ENCODE data around the gene ZNF273. TPM values are rescaled to one million over a fixed set of nuclear protein-coding genes. Genes with fewer than 3 reads are reported as not detected.
A peak's percentile ranks its signal among the peaks of the same experiment; 100 is the strongest.

Gene ZNF273
- total RNA-seq, 1 donor = 5.1 TPM

DNA sequence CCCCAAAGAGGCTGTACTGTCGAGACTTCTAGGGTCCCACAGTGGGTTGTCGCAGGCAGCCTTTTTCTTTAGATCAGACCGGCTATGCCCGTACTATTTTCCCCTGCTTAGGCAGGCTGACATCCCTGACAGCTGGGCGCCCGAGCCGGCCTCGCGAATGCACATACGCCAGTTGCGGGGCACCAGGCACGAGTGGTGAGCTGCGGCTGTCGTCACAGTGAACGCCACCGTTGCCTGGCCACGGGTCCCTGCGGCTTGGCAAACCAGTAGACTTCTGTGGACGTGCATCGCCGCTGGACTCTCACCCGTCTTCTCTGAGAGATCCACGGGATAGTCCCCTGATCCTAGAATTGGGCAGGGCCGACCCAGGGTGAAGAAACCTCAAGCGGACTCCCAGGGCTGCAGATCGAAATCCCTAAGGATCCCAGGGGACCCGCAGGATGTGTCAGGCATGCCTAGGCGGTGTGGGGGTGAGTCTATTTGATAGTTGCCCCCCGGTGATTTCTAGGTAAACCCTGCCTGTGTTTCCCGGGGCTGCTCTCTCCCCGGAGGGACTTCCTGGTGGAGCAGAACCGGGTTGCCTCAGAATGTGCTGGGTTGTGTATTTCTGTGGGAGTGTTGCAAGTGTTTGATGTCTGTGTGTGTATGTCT lies 33.0 kb upstream of the ZNF273 start:
- no peaks in the 10 kb centered on the region for H3K27me3 ChIP-seq (ENCODE audit: insufficient read depth, low read length)
- no peak overlapping the region for H3K27ac ChIP-seq (ENCODE audit: low read depth, low read length)
- no peaks in the 10 kb centered on the region for H3K36me3 ChIP-seq (ENCODE audit: insufficient read depth, low read length)
- no peaks in the 10 kb centered on the region for H3K79me2 ChIP-seq (ENCODE audit: insufficient read depth, low read length)
- DNase-seq (ENCODE audit: insufficient read length, low spot score, missing footprints) = no peak
- TF ChIP-seq, protein P1, sequence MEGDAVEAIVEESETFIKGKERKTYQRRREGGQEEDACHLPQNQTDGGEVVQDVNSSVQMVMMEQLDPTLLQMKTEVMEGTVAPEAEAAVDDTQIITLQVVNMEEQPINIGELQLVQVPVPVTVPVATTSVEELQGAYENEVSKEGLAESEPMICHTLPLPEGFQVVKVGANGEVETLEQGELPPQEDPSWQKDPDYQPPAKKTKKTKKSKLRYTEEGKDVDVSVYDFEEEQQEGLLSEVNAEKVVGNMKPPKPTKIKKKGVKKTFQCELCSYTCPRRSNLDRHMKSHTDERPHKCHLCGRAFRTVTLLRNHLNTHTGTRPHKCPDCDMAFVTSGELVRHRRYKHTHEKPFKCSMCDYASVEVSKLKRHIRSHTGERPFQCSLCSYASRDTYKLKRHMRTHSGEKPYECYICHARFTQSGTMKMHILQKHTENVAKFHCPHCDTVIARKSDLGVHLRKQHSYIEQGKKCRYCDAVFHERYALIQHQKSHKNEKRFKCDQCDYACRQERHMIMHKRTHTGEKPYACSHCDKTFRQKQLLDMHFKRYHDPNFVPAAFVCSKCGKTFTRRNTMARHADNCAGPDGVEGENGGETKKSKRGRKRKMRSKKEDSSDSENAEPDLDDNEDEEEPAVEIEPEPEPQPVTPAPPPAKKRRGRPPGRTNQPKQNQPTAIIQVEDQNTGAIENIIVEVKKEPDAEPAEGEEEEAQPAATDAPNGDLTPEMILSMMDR (IDR thresholded peaks at IDR 0.05; ENCODE audit: extremely low read depth, low read depth, low read length) = no peak
- peaks cover 7% of the 10 kb centered on the region for H3K4me1 ChIP-seq (ENCODE audit: insufficient read depth, low read length)
- no peak overlapping the region for H3K4me2 ChIP-seq (ENCODE audit: insufficient read depth, low read length)
- H4K20me1 ChIP-seq (ENCODE audit: insufficient read depth, low read length) = no peaks in the 10 kb centered on the region
- H2AFZ ChIP-seq (ENCODE audit: low read length) = no peak overlapping the region
- no peaks in the 10 kb centered on the region for H3K9me3 ChIP-seq (ENCODE audit: low read depth, low read length)
- no peak overlapping the region for H3K4me3 ChIP-seq (ENCODE audit: insufficient read depth, low read length)

DNA sequence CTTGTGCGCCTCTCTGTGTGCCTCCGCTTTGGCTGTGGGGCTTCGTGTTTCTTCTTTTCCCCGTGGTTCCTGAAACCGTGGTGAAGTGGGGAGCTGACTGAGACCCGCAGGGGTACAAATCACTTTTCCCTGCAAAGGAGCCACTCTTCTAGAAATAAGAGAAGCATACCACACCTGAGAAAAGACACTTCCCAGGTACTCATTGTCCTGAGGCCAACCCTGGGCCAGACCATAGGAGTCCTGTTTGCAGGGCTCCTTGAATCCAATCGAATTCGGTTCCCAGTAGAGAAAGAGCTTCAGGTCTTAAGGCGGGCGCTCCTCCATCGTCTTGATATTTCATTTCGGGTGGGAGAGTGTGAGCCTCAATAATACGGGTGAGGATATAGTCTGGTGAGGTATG lies 32.4 kb upstream of the ZNF273 start:
- no peak overlapping the region for H2AFZ ChIP-seq (ENCODE audit: low read length)
- no peak overlapping the region for H3K27ac ChIP-seq (ENCODE audit: low read depth, low read length)
- H3K4me1 ChIP-seq (ENCODE audit: insufficient read depth, low read length) = peaks cover 7% of the 10 kb centered on the region
- TF ChIP-seq, protein P1 (IDR thresholded peaks at IDR 0.05; ENCODE audit: extremely low read depth, low read depth, low read length) = no peak
- no peaks in the 10 kb centered on the region for H3K27me3 ChIP-seq (ENCODE audit: insufficient read depth, low read length)
- H3K79me2 ChIP-seq (ENCODE audit: insufficient read depth, low read length) = no peaks in the 10 kb centered on the region
- no peak overlapping the region for H3K4me3 ChIP-seq (ENCODE audit: insufficient read depth, low read length)
- H4K20me1 ChIP-seq (ENCODE audit: insufficient read depth, low read length) = no peaks in the 10 kb centered on the region
- no peaks in the 10 kb centered on the region for H3K36me3 ChIP-seq (ENCODE audit: insufficient read depth, low read length)
- no peaks in the 10 kb centered on the region for H3K9me3 ChIP-seq (ENCODE audit: low read depth, low read length)
- H3K4me2 ChIP-seq (ENCODE audit: insufficient read depth, low read length) = no peak overlapping the region
- peak; percentile 68 for DNase-seq (ENCODE audit: insufficient read length, low spot score, missing footprints)

DNA sequence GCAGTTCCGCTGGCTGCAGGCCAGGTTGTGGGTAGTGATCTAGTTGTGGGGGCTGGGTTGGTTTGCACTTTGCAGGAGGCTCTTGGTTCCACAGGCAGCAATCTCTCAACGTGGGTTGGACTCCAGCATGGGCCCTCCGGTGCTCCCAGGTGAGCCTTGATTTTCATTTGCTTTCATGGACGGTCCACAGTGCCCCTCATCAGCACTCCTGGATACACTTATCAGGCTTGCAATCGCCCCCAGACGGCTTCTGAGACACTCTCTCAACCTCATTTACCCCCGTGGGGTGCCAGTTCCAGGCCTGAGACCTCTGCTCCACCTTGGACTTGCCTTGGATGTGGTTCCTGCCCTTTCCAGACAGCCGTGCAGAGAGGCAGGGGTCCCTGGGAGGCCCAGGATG lies 31.3 kb upstream of the ZNF273 start:
- Histone ChIP-seq H3K4me1 (ENCODE audit: insufficient read depth, low read length) (peaks cover 7% of the 10 kb centered on the region), H3K27ac (ENCODE audit: low read depth, low read length) (no peak overlapping the region), H3K36me3 (ENCODE audit: insufficient read depth, low read length) (no peaks in the 10 kb centered on the region), H3K4me2 (ENCODE audit: insufficient read depth, low read length) (no peak overlapping the region), H3K27me3 (ENCODE audit: insufficient read depth, low read length) (peaks cover 2% of the 10 kb centered on the region), H3K79me2 (ENCODE audit: insufficient read depth, low read length) (no peaks in the 10 kb centered on the region), H3K9me3 (ENCODE audit: low read depth, low read length) (no peaks in the 10 kb centered on the region), H3K4me3 (ENCODE audit: insufficient read depth, low read length) (no peak overlapping the region), H2AFZ (ENCODE audit: low read length) (no peak overlapping the region), H4K20me1 (ENCODE audit: insufficient read depth, low read length) (no peaks in the 10 kb centered on the region)
- DNase-seq (ENCODE audit: insufficient read length, low spot score, missing footprints) = no peak
- TF ChIP-seq, protein P1 (IDR thresholded peaks at IDR 0.05; ENCODE audit: extremely low read depth, low read depth, low read length) = no peak

DNA sequence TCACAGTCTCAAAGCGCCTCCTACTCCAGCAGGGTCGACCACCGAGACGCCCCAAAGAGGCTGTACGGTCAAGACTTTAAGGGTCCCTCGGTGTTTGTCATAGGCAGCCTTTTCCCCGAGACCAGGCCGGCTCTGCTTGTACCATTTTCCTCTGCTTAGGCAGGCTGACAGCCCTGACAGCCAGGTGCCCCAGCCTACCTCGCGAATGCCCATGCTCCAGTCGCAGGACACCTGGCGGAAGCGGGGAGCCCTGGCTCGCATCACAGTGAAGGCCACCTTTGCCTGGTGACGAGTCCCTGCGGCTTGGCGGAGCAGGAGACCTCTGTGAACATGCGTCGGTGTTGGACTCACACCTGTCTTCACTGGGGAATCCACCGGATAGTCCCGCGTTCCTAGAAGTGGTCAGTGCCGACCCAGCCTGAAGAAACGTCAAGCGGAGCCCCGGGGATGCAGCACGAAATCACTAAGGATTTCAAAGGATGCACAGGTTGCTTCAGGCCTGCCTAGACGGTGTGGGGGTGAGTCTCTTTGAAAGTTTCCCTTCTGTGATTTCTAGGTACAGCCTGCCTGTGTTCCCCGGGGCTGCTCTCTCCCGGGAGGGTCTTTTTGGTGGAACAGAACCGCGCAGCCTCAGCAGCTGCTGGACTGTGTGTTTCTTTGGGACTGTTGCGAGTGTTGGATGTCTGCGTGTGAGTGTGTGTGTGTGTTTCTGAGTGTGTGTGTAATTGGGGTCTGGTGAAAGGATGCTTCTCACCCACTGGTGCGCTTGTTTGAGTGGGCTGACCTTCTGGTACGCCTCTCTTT lies 30.5 kb upstream of the ZNF273 start:
- peak; percentile 78 for DNase-seq (ENCODE audit: insufficient read length, low spot score, missing footprints)
- H4K20me1 ChIP-seq (ENCODE audit: insufficient read depth, low read length) = no peaks in the 10 kb centered on the region
- no peak overlapping the region for H3K4me3 ChIP-seq (ENCODE audit: insufficient read depth, low read length)
- H3K79me2 ChIP-seq (ENCODE audit: insufficient read depth, low read length) = no peaks in the 10 kb centered on the region
- peaks cover 11% of the 10 kb centered on the region for H3K4me1 ChIP-seq (ENCODE audit: insufficient read depth, low read length)
- H3K27me3 ChIP-seq (ENCODE audit: insufficient read depth, low read length) = peaks cover 6% of the 10 kb centered on the region
- H2AFZ ChIP-seq (ENCODE audit: low read length) = no peak overlapping the region
- TF ChIP-seq, protein P1 (IDR thresholded peaks at IDR 0.05; ENCODE audit: extremely low read depth, low read depth, low read length) = no peak
- no peaks in the 10 kb centered on the region for H3K9me3 ChIP-seq (ENCODE audit: low read depth, low read length)
- no peak overlapping the region for H3K4me2 ChIP-seq (ENCODE audit: insufficient read depth, low read length)
- H3K36me3 ChIP-seq (ENCODE audit: insufficient read depth, low read length) = no peaks in the 10 kb centered on the region
- no peak overlapping the region for H3K27ac ChIP-seq (ENCODE audit: low read depth, low read length)
